ENCODE data around the gene BRD4.

The BRD4 gene

GRCh38 chr19:15222738-15223648 lies 109.3 kb downstream of the BRD4 start:
- DNase-seq: peak; percentile 82

DNA sequence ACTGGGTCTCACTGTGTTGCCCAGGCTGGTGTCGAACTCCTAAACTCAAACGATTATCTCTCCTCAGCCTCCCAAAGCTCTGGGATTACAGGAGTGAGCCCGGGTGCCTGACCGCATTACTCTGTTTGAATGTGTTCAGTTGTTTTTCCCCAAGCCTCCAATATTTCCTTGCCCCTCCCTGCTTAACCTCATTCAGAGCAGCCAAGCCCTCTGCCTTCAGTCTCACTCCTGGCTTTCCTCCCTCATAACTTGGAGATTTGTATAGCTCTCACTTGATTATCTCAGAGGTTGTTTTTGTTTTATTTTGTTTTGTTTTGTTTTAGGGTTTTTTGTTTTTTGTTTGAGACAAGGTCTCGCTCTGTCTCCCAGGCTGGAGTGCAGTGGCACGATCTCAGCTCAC lies 111.5 kb downstream of the BRD4 start:
- no peak for DNase-seq

GRCh38 chr19:15218501-15218900 lies 113.8 kb downstream of the BRD4 start:
- DNase-seq: no peak

GRCh38 chr19:15216363-15216762 lies 116.0 kb downstream of the BRD4 start:
- DNase-seq: no peak

- DNase-seq: no peak
These were observed 118.5 kb downstream of the BRD4 start for GRCh38 chr19:15213715-15214381.

DNA sequence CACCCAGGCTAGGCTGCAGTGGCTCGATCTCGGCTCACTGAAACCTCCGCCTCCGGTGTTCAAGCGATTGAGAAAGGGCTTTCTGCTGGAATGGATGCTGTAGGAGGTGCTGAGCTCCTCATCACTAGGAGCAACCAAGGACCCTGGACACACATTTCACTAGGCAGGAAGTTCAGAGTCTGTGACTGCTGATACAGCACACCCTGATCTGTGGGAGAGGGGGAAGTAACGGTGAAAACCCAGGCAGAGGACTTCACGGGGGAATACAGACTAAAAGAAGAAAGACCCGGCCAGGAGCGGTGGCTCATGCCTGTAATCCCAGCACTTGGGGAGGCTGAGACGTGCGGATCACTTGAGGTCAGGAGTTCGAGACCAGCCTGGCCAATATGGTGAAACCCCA lies 119.6 kb downstream of the BRD4 start:
- no peak for DNase-seq

DNA sequence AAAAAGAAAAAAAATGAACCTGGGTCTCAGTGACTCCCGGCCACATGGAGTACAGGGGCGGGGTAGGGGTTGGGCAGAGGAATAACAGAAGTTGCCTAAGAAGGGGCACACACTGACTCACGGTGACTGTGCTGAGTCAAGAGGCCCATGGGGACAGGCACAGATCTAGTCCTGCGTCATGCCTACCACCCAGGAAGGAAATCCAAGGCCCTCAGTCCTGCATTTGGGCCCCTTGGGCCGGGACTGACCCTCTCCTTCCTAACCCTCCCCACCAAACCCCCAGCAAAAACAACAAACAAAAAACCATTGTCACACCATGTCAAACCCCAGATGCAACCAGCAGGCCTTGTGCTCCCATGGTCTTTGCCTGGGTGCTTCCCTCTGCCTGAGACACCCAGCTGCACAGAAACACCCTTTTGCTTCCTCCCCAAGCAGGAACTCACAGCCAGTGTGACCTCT lies 122.0 kb downstream of the BRD4 start:
- no peak for DNase-seq

DNA sequence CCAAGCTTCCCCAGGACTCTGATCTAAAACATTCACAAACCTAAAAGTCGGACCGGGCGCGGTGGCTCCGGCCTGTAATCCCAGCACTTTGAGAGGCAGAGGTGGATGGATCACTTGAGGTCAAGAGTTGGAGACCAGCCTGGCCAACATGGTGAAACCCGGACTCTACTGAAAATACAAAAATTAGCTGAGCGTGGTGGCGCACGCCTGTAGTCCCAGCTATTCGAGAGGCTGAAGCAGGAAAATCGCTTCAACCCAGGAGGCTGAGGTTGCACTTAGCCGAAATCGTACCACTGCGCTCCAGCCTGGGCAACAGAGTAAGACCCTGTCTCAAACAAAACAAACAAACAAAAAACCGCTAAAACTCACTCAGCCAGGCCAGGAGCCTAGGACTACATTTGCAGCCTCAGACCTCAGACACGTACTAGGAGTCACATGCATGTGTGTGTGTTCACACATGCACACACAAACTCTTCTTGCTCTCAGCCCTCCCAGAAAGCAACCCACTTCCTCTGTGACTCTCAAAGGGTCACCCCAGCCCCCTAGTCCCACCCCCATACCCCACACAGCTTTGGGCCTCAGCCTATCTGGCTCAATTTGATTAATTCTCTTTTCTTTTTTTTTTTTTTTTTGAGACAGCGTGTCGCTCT lies 130.8 kb downstream of the BRD4 start:
- no peak for DNase-seq

GRCh38 chr19:15200553-15201364 lies 131.6 kb downstream of the BRD4 start, which contains the start of gene NOTCH3:
Gene NOTCH3 (minus strand): TSS chr19:15200995. CDS start chr19:15200905, 90 bp downstream.
- no peak for DNase-seq

DNA sequence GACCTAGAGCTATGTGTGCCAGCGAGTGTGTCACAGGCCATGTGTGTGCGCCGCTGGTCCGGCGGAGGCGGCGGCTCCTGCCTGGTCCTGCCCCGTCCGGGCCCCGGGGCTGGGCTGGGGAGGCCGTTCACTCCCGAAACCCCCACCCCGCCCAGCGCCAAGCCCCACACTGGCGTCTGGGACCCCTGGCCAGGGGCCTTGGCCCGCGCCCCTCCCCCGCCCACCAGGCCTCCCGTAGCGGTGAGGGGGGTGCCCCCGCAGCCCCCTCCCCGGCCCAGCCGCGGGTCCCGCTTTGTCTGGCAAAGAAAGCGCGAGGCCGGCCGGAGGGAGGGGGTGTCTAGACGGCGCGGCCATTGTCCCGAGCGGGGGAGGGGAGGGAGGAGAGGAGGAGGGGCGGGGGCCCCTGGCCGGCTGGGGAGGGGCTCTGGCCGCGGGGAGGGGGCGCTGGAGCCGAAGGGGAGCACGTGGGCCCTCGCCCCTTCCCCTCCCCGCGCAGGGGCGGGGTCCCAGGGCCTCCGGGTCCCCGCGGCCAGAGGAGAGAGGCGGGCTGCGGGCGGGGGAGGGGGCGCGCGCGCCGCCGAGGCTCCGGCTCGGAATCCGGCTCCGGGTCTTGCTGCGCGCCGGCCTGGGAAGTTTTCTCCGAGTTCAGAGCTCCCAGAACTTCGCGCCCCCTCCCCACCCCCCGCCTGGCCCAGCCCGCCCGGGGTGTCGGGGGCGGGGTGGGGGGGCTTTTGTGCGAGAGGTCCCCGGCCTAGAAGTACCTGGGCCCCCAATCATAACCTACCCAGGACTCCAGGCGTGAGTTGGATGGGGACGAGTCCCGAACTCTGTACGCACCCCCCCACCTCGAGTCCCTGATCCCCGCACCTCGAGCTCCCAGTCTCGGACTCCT lies 132.4 kb downstream of the BRD4 start:
- no peak for DNase-seq

GRCh38 chr19:15198951-15199660 lies 133.2 kb downstream of the BRD4 start:
- DNase-seq: no peak

GRCh38 chr19:15197942-15198341 lies 134.4 kb downstream of the BRD4 start:
- DNase-seq: no peak

DNA sequence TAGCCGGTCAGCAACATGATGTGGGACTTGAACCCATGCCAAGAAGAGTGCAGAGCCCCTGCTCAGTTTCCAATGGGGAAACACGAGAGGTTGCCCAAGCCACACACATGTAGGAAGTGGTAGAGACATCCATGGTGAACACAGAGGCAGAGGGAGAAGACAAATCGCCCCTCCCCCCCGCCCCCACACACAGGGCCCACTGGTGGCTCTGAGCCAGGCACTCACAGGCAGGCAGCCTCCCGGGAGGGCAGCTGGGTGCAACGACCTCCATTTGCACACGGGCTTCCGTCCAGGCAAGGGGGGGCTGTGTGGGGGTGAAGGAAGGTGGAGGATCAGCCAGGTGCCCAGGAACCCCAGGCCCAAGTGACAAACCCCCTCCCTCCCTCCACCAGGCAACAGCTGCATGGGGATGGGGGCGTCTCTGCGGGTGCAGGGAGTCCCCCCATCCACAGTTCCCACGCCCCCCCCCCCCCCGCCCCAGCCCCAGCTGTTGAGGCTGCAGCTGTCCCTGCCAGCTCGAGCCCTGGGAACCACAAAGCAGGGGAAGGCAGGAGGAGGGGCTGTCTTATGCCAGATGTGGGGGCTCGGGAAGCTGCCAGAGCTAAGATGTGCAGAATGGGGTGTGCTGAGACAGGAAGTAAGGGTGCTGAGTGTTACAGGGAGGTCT lies 134.9 kb downstream of the BRD4 start:
- no peak for DNase-seq

GRCh38 chr19:15196360-15197005 lies 135.9 kb downstream of the BRD4 start:
- no peak for DNase-seq

DNA sequence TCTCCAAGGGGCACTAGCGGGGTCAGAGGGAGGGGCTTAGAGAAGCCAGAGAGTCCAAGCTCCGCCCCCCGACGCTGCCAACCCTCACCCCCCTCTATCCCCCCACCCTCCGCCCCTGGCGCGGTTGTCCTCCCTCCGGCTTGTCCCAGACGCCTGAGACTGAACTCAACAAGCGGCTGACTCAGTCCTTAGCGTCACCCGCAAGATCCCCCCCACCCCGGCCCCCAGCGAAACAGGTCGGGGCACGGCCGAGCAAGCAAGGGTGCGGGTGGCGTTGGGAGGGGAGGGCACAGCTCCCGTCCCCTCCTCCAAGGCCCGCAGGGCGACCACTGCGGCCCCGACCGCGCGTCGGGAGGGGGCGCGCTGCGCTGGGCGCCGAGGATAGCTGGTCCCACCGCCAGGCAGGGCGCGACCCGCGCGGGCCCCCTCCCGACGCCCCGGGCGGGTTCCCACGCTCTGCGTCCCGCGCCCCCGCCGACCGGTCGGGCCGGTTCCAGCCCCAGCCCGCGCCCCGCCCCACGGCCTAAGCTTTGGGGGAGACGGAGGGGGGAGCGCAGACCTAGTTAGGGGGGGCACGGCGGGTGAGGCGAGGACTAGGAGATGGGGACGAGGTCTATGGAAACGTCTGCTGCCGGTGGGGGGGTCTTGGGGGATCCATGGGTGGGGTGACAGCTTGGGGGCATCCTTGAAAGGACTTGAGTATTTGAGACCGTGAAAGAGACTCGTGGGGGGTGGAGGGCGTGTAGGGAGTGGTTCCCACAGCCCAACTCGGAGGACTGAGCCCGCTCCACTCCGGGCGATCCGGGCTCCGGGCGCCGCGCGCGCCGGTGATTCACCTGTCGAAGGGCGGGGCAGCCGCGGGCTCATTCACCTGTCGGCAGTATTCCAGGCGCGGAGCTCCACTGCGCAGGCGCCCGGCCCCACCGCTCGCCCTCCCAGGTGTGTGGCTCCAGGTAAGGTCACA lies 136.7 kb downstream of the BRD4 start:
- no peak for DNase-seq

- DNase-seq: no peak
These were observed 137.4 kb downstream of the BRD4 start for GRCh38 chr19:15194938-15195337.

- DNase-seq: no peak
These were observed 140.4 kb downstream of the BRD4 start for GRCh38 chr19:15191982-15192381.

DNA sequence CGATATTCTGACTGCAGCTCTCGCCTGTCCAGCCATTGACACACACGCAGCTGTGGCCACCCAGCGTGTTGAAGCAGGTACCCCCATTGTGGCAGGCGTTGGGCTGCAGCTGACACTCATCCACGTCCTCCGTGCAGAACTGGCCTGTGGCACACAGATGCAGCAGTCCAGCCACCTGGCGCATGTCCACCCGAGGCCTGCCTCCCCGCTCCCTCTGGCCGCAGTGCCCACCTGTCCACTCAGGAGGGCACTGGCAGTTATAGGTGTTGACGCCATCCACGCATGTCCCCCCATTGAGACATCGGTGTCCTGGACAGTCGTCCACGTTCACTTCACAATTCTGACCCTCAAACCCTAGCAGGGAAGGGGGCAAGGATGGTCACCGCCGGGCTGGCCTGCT lies 140.8 kb downstream of the BRD4 start:
- no peak for DNase-seq

GRCh38 chr19:15188851-15189250 lies 143.5 kb downstream of the BRD4 start:
- no peak for DNase-seq

Data from CD4-positive, alpha-beta T cell treated with Interleukin-21 for 1 hour (primary cell).